Prostate gland (tissue), 2 donors: ENCODE data around the gene FOXN1.

Source experiments
- CTCF ChIP-seq, 4 experiments: fragments of 200-600 bp in 2 of 4; fragments of 450-650 bp in 2 of 4; sonication (generic) in 2 of 4; IDR thresholded peaks; 1 replicate in 3 of 4; 2 replicates in 1 of 4; pipeline ENCODE4 v1.5.1; 2016 to 2019; ENCODE audit warnings: antibody characterized with exemption in 4 of 4, mild to moderate bottlenecking in 2 of 4, moderate library complexity in 2 of 4
- POLR2A ChIP-seq: fragments of 450-650 bp; IDR thresholded peaks from one replicate; pipeline ENCODE4 v1.6.1; 2016; ENCODE audit warnings: antibody characterized with exemption, mild to moderate bottlenecking

- TF ChIP-seq CTCF (IDR thresholded peaks at IDR 0.05) (no peak), POLR2A (no peak)
These were observed 28.7 kb downstream of the FOXN1 start for GRCh38 chr17:28534740-28535375.
